GM19468 (cell line): ENCODE data around the gene ARL2.
"Not testable (repeated sequence)": the region's sequence is repeated elsewhere in the genome, so short reads cannot be mapped to it uniquely, and the experiment has no call there.

Experiments
- ATAC-seq: cut with Tn5 transposase; IDR thresholded peaks from one replicate; pipeline ENCODE4 v1.9.1; 2021; ENCODE audit warnings: mild to moderate bottlenecking, moderate library complexity, moderate number of reproducible peaks; ENCODE audit not compliant: unreplicated experiment; ENCODE audit errors: extremely low read depth

The ARL2 gene

GRCh38 chr11:65003282-65003681 lies 10.7 kb upstream of the ARL2 start:
- no peak for ATAC-seq

- not testable (repeated sequence) for ATAC-seq
Observed at GRCh38 chr11:65003968-65004367, 10.0 kb upstream of the ARL2 start.

- no peak for ATAC-seq
Observed at GRCh38 chr11:65008016-65008415, 5.9 kb upstream of the ARL2 start.

GRCh38 chr11:65008873-65009272 lies 5.1 kb upstream of the ARL2 start:
- ATAC-seq: no peak

- ATAC-seq: peak; percentile 12
Observed at GRCh38 chr11:65013130-65013887, 651 bp upstream of the ARL2 start.

GRCh38 chr11:65014726-65015227 lies 817 bp downstream of the ARL2 start:
- ATAC-seq: no peak

GRCh38 chr11:65016705-65017104 lies 2.7 kb downstream of the ARL2 start:
- ATAC-seq: no peak

- no peak for ATAC-seq
Observed at GRCh38 chr11:65017937-65018336, 4.0 kb downstream of the ARL2 start.

- no peak for ATAC-seq
Observed at GRCh38 chr11:65019824-65020223, 5.9 kb downstream of the ARL2 start.

- ATAC-seq: no peak
Observed at GRCh38 chr11:65021003-65021402, 7.0 kb downstream of the ARL2 start.

GRCh38 chr11:65021509-65021908 lies 7.5 kb downstream of the ARL2 start:
- ATAC-seq: no peak

GRCh38 chr11:65023502-65023901 lies 9.5 kb downstream of the ARL2 start:
- not testable (repeated sequence) for ATAC-seq

- ATAC-seq: no peak
Observed at GRCh38 chr11:65026810-65027209, 12.8 kb downstream of the ARL2 start.

GRCh38 chr11:65027213-65028067 lies 13.5 kb downstream of the ARL2 start, which contains the start of gene SNX15:
SNX15 (plus strand) TSS chr11:65027439; CDS start chr11:65027538, 99 bp downstream.
- peak; percentile 54 for ATAC-seq

GRCh38 chr11:65032216-65032615 lies 18.3 kb downstream of the ARL2 start:
- no peak for ATAC-seq

GRCh38 chr11:65034423-65034822 lies 20.5 kb downstream of the ARL2 start:
- ATAC-seq: no peak

GRCh38 chr11:65035579-65035978 lies 21.6 kb downstream of the ARL2 start:
- no peak for ATAC-seq

GRCh38 chr11:65036931-65037330 lies 23.0 kb downstream of the ARL2 start:
- ATAC-seq: no peak

- ATAC-seq: no peak
Observed at GRCh38 chr11:65040520-65040846, 26.5 kb downstream of the ARL2 start.

GRCh38 chr11:65040847-65041622 lies 27.1 kb downstream of the ARL2 start, which contains the start of gene SAC3D1:
SAC3D1 (plus strand) TSS chr11:65041210; CDS start chr11:65041293, 83 bp downstream.
- peak; percentile 66 for ATAC-seq
